GM11168 (cell line): ENCODE data around the gene ST3GAL3.
"Not testable (repeated sequence)": the region's sequence is repeated elsewhere in the genome, so short reads cannot be mapped to it uniquely, and the experiment has no call there.

Experiments
- in situ Hi-C: fragments of 300-500 bp; cut with MboI; formaldehyde crosslinking; loops from one replicate; pipeline ENCODE4 v1.12.0; 2022; ENCODE audit warnings: low sequenced_read_pairs; ENCODE audit not compliant: unreplicated experiment

ST3GAL3 gene

DNA sequence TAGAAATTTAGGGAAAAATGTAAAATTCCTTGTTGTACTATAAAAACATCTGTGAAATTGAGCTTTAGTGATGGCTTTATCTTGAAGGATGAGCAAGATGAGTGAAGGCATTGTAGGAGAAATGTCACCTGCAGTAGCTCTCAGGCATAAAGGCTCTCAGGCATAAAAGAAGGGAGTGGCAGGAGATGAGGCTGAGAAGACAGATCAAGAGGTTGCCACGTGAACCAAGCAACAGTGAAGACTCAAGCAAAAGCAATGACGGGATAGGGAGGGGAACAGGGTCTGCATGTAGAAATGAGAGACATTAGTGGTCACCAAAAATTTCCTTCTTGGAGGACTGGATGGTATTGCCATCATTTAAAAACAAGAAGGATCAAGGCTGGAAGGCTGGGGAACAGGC is 98.8 kb downstream of the ST3GAL3 start:
- in situ Hi-C loops, result no loop called here

DNA sequence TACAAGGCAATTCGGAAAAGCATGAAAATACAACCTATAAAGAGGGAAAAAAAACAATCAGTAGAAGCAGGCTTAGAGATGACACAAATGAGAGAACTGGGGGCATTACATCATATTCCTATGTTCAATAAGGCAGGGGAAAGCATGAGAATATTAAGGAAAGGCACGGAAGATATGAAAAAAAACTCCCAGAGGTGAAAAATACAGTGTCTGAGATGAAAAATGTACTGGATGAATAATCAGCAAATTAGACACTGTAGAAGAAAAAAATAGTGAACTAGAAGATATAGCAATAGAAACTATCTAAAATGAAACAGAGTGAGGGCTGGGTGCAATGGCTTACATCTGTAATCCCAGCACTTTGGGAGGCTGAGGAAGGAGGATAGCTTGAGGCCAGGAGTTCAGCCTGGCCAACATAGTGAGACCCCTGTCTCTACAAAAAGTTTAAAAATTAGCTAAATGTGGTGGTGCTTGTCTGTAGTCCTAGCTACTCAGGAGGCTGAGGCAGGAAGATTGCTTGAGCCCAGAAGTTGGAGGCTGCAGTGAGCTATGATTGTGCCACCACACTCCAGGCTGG is 101.8 kb downstream of the ST3GAL3 start:
- in situ Hi-C loops, result no loop called here

DNA sequence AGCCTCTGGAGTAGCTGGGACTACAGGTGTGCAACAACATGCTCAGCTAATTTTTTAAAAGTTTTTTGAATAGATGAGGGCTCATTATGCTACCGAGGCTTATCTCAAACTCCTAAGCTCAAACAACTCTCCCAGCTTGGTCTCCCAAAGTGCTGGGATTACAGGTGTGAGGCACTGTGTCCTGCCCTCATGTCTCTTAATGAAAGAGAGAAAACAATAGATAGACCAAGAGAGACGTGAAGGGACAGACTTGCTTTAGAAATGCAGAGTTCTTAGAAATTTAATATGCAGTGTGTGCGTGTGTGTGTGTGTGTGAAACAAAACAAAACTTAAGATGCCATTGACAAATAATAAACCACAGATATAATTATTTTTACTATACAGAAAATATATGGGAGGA is 105.2 kb downstream of the ST3GAL3 start:
- in situ Hi-C loops, result no loop called here

DNA sequence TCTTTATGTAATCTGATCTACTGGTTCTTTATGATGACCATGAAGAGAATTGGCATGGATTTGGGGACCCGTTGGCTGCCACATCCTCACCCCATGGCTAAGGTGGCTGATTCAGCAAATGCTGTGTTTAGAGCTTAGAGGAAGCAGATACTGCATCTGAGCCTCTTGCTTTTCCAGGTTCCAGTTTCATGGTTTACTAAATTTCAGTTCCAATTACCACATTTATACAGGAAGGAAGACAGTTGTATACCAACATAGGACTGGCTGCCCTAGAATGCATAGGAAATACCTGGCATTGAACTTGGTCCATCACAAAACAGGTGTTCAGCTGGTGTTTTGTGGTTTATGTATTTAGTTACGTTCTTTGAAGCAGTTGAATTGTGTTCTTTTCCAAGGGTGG is 107.1 kb downstream of the ST3GAL3 start:
- in situ Hi-C loops, result no loop called here

DNA sequence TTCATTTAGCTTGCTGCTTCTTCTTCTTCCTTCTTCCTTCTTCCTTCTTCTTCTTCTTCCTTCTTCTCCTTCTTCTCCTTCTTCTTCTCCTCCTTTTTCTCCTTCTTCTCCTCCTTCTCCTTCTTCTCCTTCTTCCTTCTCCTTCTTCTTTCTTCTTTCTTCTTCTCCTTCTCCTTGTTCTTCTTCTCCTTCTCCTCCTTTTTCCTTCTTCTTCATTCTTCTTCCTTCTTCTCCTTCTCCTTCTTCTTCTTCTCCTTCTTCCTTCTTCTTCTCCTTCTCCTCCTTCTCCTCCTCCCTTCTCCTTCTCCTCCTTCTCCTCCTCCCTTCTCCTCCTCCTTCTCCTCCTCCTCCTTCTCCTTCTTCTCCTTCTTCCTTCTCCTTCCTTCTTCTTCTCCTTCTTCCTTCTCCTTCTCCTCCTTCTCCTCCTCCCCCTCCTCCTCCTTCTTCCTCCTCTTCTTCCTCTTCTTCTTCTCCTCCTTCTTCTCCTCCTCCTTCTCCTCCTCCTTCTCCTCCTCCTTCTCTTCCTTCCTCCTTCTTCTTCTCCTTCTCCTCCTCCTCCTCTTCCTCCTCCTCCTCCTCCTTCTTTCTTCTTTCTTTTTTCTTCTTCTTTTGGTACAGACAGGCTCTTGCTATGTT is 110.1 kb downstream of the ST3GAL3 start:
- in situ Hi-C loops, result no loop called here

DNA sequence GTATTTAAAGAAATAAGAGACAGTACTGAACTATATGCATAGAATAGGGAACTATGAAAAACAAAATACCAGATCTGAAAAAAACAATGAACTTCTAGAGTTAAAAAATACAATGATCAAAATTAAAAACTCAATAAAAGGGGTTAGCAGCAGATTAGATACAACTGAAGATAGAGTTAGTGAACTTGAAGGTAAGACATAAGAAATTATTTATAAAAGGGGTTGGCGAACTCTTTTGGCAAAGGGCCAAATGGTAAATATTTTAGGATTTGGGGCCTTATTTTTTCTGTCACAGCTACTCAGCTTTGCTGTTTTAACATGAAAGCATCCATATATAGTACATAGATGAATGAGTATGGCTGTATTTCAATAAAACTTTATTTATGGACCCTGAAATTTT is 111.4 kb downstream of the ST3GAL3 start:
- in situ Hi-C loops, result no loop called here

DNA sequence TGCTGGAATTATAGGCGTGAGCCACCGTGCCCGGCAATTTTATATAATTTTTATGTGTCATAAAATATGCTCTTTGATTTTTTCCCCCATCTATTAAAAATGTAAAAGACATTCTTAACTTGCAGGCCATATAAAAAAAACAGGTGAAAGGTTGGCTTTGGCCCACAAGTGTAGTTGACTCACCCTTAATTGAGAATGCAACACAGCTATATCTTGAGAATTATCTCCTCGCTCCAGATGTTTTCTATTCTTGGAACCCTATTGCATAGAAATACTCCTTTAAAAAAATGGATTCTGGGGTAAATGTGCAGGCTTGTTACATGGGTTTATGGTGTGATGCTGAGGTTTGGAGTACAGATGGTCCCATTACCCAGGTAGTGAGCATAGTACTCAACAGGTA is 112.0 kb downstream of the ST3GAL3 start:
- in situ Hi-C loops, result no loop called here

DNA sequence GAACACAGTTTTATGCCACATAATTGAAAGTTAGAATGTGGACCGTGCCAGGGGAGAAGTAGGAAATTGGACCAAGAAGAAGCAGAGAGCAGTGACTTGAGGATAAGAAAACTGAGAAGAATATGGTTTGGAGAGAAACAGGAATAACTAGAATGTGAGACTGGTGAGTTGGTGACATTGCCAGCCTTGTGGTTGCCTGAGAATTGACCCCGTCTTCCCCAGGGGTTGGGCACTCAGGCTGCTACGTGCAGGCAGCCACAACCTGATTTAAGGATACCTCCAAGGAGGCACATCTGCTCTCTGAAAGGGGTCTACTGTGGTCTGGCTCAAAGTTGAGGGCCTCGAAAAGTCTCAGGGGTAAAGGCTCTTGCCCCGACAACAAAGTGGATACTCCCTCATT is 114.1 kb downstream of the ST3GAL3 start:
- in situ Hi-C loops, result no loop called here

DNA sequence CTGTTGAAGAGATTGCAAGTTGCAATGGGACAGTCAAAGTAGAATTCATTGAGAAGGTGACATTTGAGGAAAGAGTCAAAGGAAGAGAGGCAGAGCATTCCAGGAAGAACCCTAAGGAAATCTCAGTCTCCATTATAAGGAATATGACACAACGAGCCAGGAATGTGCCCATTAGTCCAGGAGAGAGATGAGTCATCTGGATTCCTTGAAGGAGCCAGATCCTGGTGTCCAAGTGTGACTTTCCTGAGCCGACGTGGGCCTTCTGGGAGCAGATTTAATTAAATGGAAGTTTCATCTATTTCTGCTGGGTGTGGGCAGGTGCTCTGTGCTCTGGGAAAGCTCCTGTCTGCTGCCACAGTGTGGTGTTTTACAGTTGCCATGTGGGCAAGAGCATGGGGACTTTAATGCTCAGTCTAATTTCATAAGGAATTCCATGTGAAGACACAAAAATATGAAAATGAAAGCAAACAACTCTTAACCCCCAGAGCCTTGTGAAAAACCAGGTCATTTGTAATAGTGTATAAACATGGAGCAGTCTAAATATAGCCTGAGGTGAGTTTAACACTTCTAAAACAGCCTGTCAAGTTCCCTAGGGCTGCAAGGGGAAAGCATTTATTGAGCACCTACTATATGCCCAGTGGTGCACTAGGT is 114.8 kb downstream of the ST3GAL3 start:
- in situ Hi-C loops, result no loop called here

DNA sequence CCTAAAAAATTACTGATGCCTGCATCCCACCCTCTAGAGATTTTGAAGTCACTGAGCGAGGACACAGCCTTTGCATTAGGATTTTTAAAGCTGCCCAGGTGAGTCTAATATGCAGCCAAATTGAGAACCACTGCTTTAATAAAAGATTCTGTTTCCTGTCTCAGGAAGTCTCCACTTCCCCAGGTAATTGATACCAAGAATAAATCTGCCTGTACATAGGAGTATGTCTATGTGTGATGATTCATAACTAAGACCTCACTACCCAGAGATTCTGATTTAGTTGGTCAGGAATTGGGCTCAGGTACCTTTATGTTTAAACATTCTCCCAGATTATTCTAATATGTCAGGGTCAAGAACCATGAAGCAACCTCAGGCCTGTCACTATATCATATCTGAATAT is 117.5 kb downstream of the ST3GAL3 start:
- in situ Hi-C loops, result no loop called here

DNA sequence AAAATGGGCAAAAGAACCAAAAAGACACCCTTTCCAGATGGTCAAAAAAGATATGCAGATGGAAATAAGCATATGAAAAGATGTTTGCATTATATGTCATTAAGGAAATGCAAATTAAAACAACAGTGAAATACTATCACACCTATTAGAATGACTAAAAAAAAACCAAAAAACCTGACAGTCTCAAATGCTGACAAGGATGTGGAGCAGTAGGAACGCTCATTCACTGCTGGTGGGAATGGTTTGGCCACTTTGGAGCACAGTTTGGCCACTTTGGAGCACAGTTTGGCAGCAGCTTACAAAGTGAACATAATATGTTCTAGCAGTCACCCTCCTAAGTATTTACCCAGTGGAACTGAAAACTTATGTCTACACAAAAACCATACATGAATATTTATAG is 121.2 kb downstream of the ST3GAL3 start:
- in situ Hi-C loops, result no loop called here

DNA sequence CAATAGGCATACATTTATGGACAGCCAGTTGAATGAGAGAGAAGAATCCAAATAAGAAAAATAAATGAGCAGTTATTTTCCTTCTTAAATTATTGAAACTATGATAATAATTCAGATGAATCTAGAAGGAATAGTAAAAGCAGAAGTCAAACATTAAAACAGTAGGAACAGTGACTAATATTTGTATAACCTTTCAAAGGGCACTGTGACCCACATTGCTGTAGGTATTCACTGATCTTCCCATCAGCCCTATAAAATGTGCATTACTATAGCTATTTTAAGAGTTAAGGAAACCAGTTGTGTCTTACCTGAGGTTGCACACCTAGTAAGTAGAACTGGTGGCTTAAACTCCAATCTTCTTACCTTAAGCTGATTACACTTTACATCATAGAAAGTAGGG is 123.5 kb downstream of the ST3GAL3 start:
- in situ Hi-C loops, result no loop called here

DNA sequence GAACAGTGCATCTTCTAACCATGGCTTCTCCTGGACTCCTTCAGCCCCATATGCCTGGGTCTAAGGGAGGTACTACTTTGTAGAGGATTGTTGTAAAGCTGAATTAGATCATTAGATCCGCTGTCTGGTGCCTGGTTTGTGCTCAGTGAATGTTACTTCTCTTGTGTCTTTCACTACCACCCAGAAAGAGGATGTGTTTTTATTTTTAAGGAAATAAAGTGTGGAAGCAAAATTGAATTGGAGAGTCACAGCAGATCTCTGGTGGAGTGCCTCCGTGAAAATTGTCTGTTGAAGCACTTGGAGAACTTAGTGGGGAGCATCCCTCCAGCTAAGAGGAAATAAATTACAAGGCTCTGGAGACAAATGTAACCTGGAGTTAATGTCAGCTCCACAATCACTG is 124.5 kb downstream of the ST3GAL3 start:
- in situ Hi-C loops, result no loop called here

DNA sequence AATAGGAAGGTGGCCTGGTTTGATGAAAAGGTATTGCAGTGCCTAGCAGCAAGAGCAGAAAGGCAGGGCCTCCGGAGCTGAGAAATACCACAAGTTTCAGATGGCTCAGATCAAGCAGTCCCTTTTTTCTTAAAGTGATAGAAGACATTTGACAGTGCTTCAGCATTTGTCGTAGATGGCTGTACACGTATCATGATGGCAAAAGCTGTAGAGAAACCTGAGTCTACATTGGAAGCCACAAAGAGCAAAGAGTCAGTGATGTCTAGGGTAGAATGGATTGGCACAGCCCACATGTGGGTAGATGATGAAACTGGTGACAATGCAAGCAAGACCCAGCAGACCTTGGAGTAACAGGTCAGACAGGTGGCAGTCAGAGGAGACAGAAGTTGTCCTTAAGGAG is 124.9 kb downstream of the ST3GAL3 start:
- in situ Hi-C loops, result no loop called here

DNA sequence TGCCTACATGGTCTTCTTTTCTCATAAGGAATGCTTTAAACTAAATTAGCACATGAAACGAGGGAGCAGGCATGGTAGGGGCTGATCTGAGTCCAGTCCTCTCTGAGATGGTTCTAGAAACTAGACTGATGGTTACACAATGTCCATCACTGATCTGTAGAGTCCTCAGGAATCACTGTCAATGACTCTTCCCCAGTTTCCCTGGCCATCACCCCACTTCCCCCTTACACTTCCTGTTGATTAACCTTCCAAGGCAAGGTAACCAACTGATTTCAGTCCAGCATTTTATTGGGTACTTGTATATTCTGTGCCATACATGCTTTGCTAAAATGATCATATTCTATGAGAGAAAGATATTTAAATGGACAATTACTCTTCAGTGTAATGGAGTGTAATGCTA is 125.7 kb downstream of the ST3GAL3 start:
- in situ Hi-C loops, result no loop called here

DNA sequence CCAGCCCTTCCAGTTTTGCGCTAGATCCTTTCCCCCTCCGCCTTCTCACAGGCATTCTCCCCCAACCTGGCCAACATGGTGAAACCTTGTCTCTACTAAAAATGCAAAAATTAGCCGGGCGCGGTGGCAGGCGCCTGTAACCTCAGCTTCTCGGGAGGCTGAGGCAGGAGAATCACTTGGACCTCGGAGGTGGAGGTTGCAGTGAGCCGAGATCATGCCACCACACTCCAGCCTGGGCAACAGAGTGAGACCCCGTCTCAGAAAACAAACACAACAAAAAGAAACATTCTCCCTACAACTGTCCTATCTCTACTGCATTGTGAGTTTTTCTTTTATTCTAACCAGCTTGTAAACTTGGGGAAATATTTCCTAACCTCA is 126.6 kb downstream of the ST3GAL3 start:
- in situ Hi-C loops, result not testable (repeated sequence)

DNA sequence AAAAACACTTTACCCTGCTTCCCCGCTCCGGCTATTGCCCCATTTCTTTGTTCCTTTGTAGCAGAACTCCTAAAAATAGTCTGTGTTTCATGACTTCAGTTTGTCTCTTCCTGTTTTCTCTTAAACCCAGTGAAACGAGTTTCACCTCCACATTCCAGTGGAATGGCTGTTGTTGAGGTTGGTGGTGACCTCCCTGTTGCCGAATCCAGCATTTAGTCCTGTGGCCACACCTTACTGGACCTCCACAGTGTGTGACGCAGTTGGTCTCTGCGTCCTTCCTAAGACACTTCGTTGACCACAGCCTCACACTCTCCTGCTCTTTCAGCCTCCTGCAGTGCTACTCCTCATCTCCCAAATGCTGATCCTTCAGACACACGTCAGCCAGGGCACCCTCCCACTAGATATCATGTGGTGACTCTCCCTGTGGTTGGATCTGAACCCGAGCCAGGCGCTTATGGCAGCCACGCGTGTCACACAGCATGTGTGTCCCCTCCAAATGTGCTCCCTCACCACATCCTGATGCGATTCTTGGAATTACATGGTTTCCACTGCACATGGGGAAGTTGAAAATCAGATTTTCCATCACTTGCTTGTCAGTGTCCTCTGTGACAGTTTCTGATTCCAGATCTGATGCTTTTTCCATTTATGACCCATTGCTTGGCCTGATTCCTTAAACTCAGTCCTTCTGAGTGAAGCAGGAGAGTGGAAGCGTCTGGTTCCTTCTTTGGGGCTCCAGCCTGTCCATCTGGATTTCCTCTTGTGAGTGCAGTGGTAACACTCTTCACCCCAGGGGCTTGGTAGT is 127.1 kb downstream of the ST3GAL3 start:
- in situ Hi-C loops, result no loop called here

DNA sequence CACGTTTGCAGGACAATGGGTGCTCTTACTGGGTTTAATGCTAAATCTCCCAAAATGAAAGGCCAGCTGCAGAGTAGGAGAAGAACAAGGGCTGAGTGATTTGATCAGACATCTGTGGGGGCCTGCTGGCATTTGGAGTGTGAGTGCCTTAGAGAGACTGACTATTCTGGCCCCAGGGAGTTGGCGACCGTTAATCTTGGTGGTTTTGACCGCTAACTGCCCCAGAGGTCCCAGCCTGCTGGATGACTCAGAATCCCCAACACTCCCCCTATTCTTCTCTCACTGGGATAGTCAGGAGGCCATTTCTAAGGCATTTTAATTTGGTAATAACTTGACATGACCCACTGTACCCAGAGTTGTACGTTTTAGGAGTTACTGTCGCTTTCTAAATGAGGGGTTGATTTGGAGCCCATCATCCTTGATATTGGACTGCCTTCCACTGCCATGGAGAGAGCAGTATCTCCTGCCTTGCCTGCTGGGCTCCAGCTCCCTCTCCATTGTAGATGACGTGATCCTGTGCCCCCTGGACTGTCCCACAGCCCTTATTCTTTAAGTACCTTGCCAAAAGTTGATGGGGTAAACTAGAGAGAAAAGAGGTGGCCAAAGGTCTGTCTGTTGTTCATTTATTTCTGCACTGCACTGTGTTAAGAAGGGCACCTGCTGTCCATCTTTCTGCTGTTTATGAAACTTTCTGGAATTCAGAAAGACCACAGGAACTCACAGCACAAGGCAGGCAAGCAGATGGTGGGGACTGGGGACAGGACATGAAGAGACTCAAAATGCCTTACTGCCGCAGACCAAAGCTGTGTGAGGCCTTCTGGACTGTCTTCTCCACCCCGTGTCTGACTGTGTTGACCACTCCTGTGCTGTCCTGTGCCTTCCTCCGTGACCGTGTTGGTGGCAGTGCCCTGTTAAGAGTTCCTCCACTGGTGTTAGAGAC is 128.0 kb downstream of the ST3GAL3 start:
- in situ Hi-C loops, result no loop called here

DNA sequence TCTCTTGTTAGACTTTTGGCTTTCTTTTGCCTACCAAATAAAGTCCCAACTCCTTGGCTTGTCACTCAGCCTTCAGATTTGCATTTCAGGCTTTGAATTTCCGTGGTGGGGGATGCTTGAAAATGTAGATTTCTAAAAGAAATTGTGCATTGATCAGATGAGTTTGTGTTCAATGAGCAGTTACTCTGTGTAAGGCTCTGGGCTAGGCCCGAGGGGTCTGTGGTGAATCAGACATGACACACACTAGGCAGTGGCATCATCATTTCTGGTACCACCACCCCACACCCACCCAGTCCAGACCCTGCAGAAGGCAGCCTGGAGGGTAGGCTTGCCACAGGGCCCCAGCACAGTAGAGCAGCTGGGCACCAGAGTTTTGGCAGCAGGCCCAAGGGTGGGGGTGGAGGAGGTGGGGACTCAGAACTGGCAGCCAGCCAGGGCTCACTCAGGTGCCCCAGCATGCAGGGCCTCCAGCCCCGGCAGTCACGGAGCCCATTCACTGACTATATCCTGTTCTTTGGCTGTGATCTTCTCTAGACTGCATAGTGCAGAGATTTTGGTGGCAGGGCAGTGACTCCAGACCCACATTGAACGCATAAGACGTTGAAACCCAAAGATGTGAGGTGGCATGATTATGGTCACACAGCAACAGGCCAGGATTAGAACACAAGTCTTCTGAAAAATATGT is 129.1 kb downstream of the ST3GAL3 start:
- in situ Hi-C loops, result no loop called here

DNA sequence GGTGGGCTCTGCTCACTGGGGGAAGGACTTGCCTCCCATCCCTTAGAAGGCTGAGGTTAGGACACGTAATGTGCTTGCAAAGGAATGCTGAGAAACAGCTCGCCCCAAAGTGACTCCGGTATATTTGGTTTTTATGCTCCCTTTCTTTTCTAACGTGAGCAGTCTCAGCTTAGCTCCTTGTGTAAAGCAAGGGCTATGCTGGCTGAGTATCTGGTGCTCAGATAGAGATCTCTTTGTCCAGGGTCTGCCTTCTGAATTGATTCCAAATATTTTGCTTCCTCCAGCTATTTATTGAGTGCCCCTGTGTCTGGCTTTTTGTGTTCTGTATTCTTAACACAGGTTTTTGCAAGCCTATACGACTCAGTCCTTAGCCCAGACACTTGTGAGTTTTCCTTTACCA is 131.7 kb downstream of the ST3GAL3 start:
- in situ Hi-C loops, result no loop called here
